ENCODE results near the gene CFAP126. TPM values are rescaled to one million over a fixed set of nuclear protein-coding genes. Genes with fewer than 3 reads are reported as not detected.

The CFAP126 gene
- total RNA-seq, 1 experiment from 2014 or later = not detected

DNA sequence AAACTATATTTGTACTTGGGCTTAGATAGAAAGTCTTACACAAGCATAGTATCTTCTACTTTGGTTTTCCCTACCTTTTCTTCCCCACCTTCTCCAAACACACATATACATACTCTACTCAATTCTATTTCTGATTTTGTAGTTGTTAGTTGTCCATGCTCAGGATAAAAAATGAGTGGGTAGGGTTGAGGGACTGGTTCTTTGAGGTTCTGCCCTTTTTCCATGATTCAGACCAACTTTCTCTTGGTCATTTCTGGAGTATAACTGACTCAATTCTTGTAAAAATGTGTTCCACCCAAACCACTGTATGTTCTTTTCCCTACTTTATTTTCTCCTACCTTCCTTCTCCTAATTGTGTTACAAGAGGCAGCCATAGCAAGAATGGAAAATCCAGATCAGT, 3.3 kb downstream of the CFAP126 start:
- H2BK120ac ChIP-seq (ENCODE audit: low read depth, low read length, poor library complexity, severe bottlenecking) = no peak overlapping the region
- no peak overlapping the region for H3K56ac ChIP-seq (ENCODE audit: insufficient read length, low read depth, low read length)
- H4K5ac ChIP-seq (ENCODE audit: insufficient read length, low read depth, low read length) = no peak overlapping the region
- H2BK5ac ChIP-seq (ENCODE audit: insufficient read length, low read length) = no peak overlapping the region
- TF ChIP-seq, protein P1, sequence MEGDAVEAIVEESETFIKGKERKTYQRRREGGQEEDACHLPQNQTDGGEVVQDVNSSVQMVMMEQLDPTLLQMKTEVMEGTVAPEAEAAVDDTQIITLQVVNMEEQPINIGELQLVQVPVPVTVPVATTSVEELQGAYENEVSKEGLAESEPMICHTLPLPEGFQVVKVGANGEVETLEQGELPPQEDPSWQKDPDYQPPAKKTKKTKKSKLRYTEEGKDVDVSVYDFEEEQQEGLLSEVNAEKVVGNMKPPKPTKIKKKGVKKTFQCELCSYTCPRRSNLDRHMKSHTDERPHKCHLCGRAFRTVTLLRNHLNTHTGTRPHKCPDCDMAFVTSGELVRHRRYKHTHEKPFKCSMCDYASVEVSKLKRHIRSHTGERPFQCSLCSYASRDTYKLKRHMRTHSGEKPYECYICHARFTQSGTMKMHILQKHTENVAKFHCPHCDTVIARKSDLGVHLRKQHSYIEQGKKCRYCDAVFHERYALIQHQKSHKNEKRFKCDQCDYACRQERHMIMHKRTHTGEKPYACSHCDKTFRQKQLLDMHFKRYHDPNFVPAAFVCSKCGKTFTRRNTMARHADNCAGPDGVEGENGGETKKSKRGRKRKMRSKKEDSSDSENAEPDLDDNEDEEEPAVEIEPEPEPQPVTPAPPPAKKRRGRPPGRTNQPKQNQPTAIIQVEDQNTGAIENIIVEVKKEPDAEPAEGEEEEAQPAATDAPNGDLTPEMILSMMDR (conservative IDR thresholded peaks at IDR 0.05) = no peak
- H3K79me1 ChIP-seq (ENCODE audit: insufficient read depth, low read depth, low read length, poor library complexity, severe bottlenecking) = no peaks in the 10 kb centered on the region
- no peak overlapping the region for H3T11ph ChIP-seq (ENCODE audit: low read length)
- H3K23ac ChIP-seq (ENCODE audit: insufficient read length, low read depth, low read length) = no peak overlapping the region
- no peaks in the 10 kb centered on the region for H3K27me3 ChIP-seq (ENCODE audit: insufficient read depth, low read length)
- no peak overlapping the region for H4K8ac ChIP-seq (replicated peaks; ENCODE audit: insufficient read length, low read depth, low read length)
- no peak overlapping the region for H2AK5ac ChIP-seq (ENCODE audit: insufficient read length, low read length)
- no peak overlapping the region for H3K4me3 Mint-ChIP-seq
- H3K14ac ChIP-seq (ENCODE audit: insufficient read depth, low read length) = no peak overlapping the region
- no peaks in the 10 kb centered on the region; the same call in 1 of the 2 replicates for H3K4me1 ChIP-seq (ENCODE audit: insufficient read depth, low read length)
- H3K27ac ChIP-seq (ENCODE audit: insufficient read length, low read depth, low read length) = no peak overlapping the region
- no peak overlapping the region for H2BK12ac ChIP-seq (ENCODE audit: insufficient read length, low read depth, low read length)
- no peaks in the 10 kb centered on the region for H3K79me2 ChIP-seq (ENCODE audit: insufficient read depth, low read length)
- H4K91ac ChIP-seq (ENCODE audit: insufficient read length, low read depth, low read length) = no peak overlapping the region
- no peak overlapping the region for H2BK20ac ChIP-seq (ENCODE audit: low read depth, low read length, poor library complexity, severe bottlenecking)
- no peak overlapping the region for H3K9ac ChIP-seq (ENCODE audit: extremely low read depth, insufficient read length, low read length)
- H3K9me3 ChIP-seq (ENCODE audit: control insufficient read depth, low read depth, low read length) = no peaks in the 10 kb centered on the region
- H3K27ac Mint-ChIP-seq = no peak overlapping the region
- no peak overlapping the region for H3K4me2 ChIP-seq (ENCODE audit: insufficient read depth, insufficient read length, low read length)
- no peaks in the 10 kb centered on the region for H3K9me3 Mint-ChIP-seq
- peaks cover 2 to 27% (median 22%) of the 10 kb centered on the region in 3 experiments; a peak in 5 of 7 replicates for H3K36me3 Mint-ChIP-seq (ENCODE audit: insufficient read depth in 1 of 3, low read depth in 3 of 3)
- no peak overlapping the region for H3K18ac ChIP-seq (ENCODE audit: insufficient read length, low read depth, low read length)
- peaks cover 12 to 16% of the 10 kb centered on the region in 2 experiments for H3K4me1 Mint-ChIP-seq
- H4K20me1 ChIP-seq (ENCODE audit: control insufficient read depth, insufficient read depth, insufficient read length) = no peaks in the 10 kb centered on the region
- no peaks in the 10 kb centered on the region for H3K23me2 ChIP-seq (ENCODE audit: insufficient read length, low read depth, low read length, poor library complexity, severe bottlenecking)
- DNase-seq = no peak
- H3K4ac ChIP-seq (ENCODE audit: low read depth, low read length) = no peak overlapping the region
- no peak overlapping the region for H2AFZ ChIP-seq (ENCODE audit: low read length)
- H3K27me3 Mint-ChIP-seq (ENCODE audit: low read depth) = no peaks in the 10 kb centered on the region
- H2BK15ac ChIP-seq (ENCODE audit: low read depth, low read length) = no peak overlapping the region

Data from H9 (cell line).